ENCODE results near the gene USP14.
A peak's percentile ranks its signal among the peaks of the same experiment; 100 is the strongest.
"Not testable (repeated sequence)": the region's sequence is repeated elsewhere in the genome, so short reads cannot be mapped to it uniquely, and the experiment has no call there.

The USP14 gene

DNA sequence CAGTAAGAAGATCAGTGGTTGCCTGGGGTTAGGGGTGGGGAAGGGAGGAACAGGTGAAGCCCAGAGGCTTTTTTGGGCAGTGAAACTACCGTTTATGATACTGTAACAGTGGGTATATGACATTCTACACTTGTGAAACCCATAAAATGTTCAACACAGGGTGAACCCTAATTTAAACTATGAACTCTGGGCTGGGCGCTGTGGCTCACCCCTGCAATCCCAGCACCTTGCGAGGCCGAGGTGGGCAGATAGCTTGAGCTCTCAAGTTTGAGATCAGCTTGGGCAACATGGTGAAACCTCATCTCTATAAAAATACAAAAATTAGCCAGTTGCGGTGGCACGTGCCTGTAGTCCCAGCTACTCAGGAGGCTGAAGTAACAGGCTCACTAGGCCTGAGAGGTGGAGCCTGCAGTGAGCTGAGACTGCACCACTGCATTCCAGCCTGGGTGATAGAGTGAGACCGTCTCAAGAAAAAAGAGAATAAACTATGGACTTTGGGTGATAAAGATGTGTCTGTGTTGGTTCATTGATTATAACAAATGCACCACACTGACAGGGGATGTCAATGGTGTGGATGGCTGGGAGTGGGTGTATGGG lies 17.6 kb upstream of the USP14 start (continued):
- TF ChIP-seq ZNF433 (tag by site-specific recombination; IDR thresholded peaks at IDR 0.05; ENCODE audit: low read depth), result no peak
- no peak for TF ChIP-seq ZSCAN30 (tag by site-specific recombination; IDR thresholded peaks at IDR 0.05)
- TF ChIP-seq ZNF555 (tag by site-specific recombination; conservative IDR thresholded peaks at IDR 0.05), result no peak
- TF ChIP-seq ZNF571 (tag by site-specific recombination; IDR thresholded peaks at IDR 0.05), result no peak
- no peak for TF ChIP-seq SP7 (tag by site-specific recombination; IDR thresholded peaks at IDR 0.05)
- no peak for TF ChIP-seq ZNF416 (tag by site-specific recombination; IDR thresholded peaks at IDR 0.05)
- TF ChIP-seq YY2 (tag by site-specific recombination; IDR thresholded peaks at IDR 0.05), result no peak

DNA sequence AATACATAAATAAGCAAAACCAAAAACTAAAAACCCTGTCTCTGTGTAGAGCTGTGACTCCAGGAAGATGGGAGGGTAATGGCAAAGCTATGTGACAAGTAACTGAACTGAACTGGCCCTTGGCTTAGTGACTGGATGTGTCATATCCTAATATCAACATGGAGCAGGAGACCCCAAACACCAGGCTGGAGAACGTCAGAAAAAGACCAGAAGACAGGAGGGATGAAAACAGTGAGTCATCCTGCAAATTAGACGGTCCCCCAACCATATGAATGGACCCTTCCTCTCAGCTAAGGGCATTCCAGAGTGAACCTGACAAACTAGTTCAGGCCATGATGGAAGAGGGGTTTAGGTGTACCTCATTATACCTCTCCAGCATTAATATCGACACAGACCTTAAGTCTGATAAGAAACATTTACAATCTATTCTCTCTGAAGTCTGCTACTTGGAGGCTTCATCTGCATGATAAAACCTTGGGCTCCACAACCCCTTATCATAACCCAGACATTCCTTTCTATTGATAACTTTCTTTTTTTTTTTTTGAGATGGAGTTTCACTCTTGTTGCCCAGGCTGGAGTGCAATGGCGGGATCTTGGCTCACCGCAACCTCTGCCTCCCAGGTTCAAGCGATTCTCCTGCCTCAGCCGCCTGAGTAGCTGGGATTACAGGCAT lies 15.6 kb upstream of the USP14 start:
- H3K27ac ChIP-seq (ENCODE audit: extremely low read depth, low read depth, low read length); CTCF ChIA-PET; H3K9me3 ChIP-seq (ENCODE audit: control insufficient read depth, insufficient read depth, low read depth, low read length); H3K4me1 ChIP-seq (ENCODE audit: control insufficient read depth, insufficient read depth, low read length); H3K36me3 ChIP-seq (ENCODE audit: control insufficient read depth in 2 of 2, insufficient read depth in 1 of 2, low read length in 2 of 2); POLR2A ChIA-PET; H3K4me3 ChIP-seq (ENCODE audit: low read depth, low read length): not testable (repeated sequence)
- TF ChIP-seq, protein P1, sequence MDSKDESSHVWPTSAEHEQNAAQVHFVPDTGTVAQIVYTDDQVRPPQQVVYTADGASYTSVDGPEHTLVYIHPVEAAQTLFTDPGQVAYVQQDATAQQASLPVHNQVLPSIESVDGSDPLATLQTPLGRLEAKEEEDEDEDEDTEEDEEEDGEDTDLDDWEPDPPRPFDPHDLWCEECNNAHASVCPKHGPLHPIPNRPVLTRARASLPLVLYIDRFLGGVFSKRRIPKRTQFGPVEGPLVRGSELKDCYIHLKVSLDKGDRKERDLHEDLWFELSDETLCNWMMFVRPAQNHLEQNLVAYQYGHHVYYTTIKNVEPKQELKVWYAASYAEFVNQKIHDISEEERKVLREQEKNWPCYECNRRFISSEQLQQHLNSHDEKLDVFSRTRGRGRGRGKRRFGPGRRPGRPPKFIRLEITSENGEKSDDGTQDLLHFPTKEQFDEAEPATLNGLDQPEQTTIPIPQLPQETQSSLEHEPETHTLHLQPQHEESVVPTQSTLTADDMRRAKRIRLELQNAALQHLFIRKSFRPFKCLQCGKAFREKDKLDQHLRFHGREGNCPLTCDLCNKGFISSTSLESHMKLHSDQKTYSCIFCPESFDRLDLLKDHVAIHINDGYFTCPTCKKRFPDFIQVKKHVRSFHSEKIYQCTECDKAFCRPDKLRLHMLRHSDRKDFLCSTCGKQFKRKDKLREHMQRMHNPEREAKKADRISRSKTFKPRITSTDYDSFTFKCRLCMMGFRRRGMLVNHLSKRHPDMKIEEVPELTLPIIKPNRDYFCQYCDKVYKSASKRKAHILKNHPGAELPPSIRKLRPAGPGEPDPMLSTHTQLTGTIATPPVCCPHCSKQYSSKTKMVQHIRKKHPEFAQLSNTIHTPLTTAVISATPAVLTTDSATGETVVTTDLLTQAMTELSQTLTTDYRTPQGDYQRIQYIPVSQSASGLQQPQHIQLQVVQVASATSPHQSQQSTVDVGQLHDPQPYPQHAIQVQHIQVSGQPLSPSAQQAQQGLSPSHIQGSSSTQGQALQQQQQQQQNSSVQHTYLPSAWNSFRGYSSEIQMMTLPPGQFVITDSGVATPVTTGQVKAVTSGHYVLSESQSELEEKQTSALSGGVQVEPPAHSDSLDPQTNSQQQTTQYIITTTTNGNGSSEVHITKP (tag by site-specific recombination; IDR thresholded peaks at IDR 0.05), result peak; percentile 82

DNA sequence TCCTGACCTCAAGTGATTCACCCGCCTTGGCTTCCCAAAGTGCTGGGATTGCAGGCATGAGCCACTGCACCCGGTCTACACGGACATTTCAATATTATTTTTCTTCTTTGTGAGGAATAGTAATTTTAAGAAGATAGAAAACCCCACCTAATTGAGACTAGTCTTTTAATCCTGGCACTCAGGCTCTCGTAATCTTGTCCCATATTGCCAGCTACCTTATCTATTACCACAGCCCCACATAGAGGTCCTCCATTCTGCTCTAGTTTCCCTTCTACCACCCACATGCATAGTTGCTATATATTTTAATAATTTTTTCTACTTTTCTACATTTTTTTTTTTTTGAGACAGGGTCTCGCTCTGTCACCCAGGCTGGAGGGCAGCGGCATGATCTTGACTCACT lies 9.5 kb upstream of the USP14 start:
- Histone ChIP-seq H3K36me3 (ENCODE audit: control insufficient read depth in 2 of 2, insufficient read depth in 1 of 2, low read length in 2 of 2) (no peaks in the 10 kb centered on the region), H3K9me3 (ENCODE audit: control insufficient read depth, insufficient read depth, low read depth, low read length) (no peaks in the 10 kb centered on the region), H3K27ac (ENCODE audit: extremely low read depth, low read depth, low read length) (no peak overlapping the region), H3K4me1 (ENCODE audit: control insufficient read depth, insufficient read depth, low read length) (no peaks in the 10 kb centered on the region), H3K4me3 (ENCODE audit: low read depth, low read length) (no peak overlapping the region)
- TF ChIP-seq ZNF629 (tag by site-specific recombination; IDR thresholded peaks at IDR 0.05) (no peak), ZNF266 (tag by site-specific recombination; IDR thresholded peaks at IDR 0.05; ENCODE audit: low read depth) (no peak), SCRT2 (tag by site-specific recombination; IDR thresholded peaks at IDR 0.05) (no peak), SALL2 (tag by site-specific recombination; IDR thresholded peaks at IDR 0.05; ENCODE audit: borderline replicate concordance) (no peak), ZNF341 (tag by site-specific recombination; IDR thresholded peaks at IDR 0.05; ENCODE audit: low read depth) (no peak), ZNF274 (IDR thresholded peaks at IDR 0.05; ENCODE audit: low read length) (no peak), ZNF274 (tag by site-specific recombination; IDR thresholded peaks at IDR 0.05; ENCODE audit: borderline replicate concordance) (no peak), ZNF211 (tag by site-specific recombination; IDR thresholded peaks at IDR 0.05; ENCODE audit: low read depth) (no peak), ZNF529 (tag by site-specific recombination; IDR thresholded peaks at IDR 0.05; ENCODE audit: insufficient replicate concordance) (no peak), ZNF585B (tag by site-specific recombination; IDR thresholded peaks at IDR 0.05) (no peak), TRIM28 (IDR thresholded peaks at IDR 0.05; ENCODE audit: borderline replicate concordance, low read length) (no peak), EGR2 (tag by site-specific recombination; IDR thresholded peaks at IDR 0.05; ENCODE audit: low read depth) (no peak), ZNF239 (tag by site-specific recombination; IDR thresholded peaks at IDR 0.05) (no peak), ZBTB21 (tag by site-specific recombination; IDR thresholded peaks at IDR 0.05) (no peak), ZNF48 (tag by site-specific recombination; IDR thresholded peaks at IDR 0.05) (no peak), ZNF140 (tag by site-specific recombination; IDR thresholded peaks at IDR 0.05) (no peak)
- TF ChIP-seq, protein P2, sequence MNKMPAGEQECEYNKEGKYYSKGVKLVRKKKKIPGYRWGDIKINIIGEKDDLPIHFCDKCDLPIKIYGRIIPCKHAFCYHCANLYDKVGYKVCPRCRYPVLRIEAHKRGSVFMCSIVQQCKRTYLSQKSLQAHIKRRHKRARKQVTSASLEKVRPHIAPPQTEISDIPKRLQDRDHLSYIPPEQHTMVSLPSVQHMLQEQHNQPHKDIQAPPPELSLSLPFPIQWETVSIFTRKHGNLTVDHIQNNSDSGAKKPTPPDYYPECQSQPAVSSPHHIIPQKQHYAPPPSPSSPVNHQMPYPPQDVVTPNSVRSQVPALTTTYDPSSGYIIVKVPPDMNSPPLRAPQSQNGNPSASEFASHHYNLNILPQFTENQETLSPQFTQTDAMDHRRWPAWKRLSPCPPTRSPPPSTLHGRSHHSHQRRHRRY (tag by site-specific recombination; IDR thresholded peaks at IDR 0.05), result no peak
- ChIA-PET CTCF (interaction anchor here (0.6 kb wide), 1 partner anchor 531 kb away, joined by 4 read pairs; no protein-coding TSS in a partner anchor), POLR2A (no interaction called here)

Data from HEK293 (cell line).